Subcutaneous adipose tissue (tissue), 4 donors: ENCODE data around the gene NPPB. TPM values are rescaled to one million over a fixed set of nuclear protein-coding genes. Genes with fewer than 3 reads are reported as not detected.

Experiments used
- total RNA-seq, 4 donors: library from RNA; depleted of rRNA; stranded (reverse); fragments of >200 nt; gene quantifications; one replicate each; pipeline ENCODE4 v1.1.0, GENCODE V29; 2016
- TF ChIP-seq, protein P1 (sequence below): fragments of 450-650 bp; IDR thresholded peaks from one replicate; pipeline ENCODE4 v1.5.1; 2016; ENCODE audit warnings: low read depth, mild to moderate bottlenecking, control low read depth, antibody characterized with exemption, moderate library complexity

Gene NPPB
- total RNA-seq, 4 donors from 2014 or later: not detected

DNA sequence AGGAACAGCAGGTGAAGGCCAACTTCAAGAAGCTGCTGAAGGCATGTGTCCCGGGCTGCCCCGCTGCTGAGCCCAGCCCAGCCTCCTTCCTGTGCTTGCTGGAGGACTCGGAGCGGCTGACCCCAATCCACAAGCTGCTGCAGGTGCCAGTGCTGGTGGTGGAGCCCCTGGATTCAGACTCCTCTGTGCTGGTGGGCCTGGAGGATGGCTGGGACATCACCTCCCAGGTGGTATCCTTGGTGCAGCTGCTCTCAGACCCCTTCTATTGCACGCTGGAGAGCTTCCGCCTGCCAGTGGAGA is 20.1 kb upstream of the NPPB start:
- TF ChIP-seq, protein P1, sequence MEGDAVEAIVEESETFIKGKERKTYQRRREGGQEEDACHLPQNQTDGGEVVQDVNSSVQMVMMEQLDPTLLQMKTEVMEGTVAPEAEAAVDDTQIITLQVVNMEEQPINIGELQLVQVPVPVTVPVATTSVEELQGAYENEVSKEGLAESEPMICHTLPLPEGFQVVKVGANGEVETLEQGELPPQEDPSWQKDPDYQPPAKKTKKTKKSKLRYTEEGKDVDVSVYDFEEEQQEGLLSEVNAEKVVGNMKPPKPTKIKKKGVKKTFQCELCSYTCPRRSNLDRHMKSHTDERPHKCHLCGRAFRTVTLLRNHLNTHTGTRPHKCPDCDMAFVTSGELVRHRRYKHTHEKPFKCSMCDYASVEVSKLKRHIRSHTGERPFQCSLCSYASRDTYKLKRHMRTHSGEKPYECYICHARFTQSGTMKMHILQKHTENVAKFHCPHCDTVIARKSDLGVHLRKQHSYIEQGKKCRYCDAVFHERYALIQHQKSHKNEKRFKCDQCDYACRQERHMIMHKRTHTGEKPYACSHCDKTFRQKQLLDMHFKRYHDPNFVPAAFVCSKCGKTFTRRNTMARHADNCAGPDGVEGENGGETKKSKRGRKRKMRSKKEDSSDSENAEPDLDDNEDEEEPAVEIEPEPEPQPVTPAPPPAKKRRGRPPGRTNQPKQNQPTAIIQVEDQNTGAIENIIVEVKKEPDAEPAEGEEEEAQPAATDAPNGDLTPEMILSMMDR: no peak

DNA sequence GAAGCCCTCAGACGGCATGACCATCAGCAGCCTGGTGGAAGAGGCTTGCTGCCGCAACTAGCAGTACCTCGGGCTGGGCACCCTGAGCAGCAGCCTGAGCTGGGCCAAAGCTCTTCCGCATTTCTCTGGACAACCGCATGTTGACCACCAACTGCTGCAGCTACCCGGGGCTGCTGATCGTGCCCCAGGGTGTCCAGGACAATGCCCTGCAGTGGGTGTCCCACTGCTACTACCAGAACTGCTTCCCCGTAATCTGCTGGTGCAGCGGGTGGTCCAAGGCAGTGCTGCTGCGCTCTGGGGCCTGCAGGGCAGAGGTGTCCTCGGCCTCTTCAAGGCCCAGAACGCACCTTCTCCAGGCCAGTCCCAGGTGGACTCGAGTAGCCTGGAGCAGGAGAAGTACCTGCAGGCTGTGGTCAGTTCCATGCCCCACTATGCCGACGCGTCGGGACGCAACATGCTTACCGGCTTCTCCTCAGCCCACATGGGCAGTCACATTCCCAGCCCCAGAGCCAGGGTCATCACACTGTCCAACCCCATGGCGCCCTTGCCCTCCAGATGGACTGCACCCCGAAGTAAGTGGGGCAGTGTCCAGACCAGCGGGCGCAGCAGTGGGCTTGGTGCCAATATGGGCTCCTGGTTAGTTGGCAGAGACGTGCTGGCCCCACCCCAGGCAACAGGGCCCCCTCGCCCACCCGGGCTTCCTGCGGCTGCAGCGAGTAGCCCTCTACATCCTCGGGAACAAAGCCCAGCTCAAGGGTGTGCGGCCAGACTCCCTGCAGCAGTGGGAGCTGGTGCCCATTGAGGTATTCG is 19.5 kb upstream of the NPPB start:
- TF ChIP-seq, protein P1: no peak

DNA sequence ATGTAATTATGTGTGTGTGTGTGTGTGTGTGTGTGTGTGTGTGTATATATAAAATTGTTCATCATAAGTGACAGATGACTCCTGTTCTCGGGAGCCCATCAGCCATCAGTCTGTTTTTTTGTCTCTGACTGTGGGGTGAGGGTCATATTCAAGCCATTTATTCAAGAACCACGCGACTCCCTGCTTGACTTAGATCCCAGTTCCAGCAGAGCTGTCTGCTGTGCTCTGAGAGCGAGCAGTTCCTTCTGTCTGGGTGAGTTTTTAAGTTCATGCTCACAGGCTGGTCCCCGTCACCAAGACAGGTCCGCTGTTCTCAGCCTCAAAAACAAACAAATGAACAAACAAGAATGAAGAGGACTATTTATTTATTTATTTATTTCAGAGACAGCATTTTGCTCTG is 18.3 kb upstream of the NPPB start:
- TF ChIP-seq, protein P1: no peak

DNA sequence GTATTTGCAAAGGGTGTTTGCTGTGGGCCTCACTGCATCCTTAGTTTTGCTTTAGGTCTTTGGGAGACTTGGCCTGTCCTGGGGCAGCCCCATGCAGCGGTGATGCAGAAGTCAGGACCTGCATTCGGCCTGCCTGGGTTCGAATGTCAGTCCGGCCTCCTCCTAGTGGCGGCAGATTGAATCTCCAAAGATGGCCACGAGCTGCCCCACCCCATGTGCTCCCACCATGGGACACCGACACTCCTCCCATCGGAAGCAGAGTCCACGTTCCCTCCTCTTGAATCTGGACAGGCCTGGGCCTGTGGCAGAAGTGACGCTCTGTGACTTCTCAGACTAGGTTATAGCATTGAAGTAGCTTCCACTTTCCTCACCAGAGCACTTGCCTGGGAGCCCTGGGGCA is 16.3 kb upstream of the NPPB start:
- TF ChIP-seq, protein P1: no peak

DNA sequence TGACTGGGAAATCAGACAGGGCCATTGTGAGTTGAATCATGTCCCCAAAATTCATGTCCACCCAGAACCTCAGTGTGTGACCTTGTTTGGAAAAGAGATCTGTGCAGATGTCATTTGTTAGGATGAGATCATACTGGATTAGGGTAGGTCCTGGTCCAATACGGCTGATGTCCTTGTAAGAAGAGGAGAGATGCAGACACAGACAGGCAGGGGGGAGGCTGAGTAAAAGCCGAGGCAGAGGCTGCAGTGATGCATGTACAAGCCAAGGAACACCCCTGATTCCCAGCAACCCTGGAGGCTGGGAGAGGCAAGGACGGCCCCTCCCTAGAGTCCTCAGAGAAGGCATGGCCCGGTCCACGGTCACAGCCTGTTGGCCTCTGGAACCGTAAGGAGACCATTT is 15.9 kb upstream of the NPPB start:
- TF ChIP-seq, protein P1: no peak

DNA sequence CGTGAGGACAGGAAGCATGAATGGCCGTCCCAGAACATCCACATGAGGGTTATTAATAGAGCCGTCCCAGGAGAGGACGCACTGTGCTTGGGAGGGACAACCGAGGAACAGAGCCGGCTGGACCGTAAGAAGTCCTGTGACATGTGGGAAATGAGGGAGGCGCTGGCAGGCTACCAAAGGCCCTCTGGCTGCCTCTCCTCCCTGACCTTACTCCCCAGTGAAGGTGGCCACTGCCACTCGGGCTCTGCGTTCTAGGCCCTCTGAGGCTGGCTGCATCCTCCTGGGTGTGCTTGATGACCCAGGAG is 15.5 kb upstream of the NPPB start:
- TF ChIP-seq, protein P1: no peak

DNA sequence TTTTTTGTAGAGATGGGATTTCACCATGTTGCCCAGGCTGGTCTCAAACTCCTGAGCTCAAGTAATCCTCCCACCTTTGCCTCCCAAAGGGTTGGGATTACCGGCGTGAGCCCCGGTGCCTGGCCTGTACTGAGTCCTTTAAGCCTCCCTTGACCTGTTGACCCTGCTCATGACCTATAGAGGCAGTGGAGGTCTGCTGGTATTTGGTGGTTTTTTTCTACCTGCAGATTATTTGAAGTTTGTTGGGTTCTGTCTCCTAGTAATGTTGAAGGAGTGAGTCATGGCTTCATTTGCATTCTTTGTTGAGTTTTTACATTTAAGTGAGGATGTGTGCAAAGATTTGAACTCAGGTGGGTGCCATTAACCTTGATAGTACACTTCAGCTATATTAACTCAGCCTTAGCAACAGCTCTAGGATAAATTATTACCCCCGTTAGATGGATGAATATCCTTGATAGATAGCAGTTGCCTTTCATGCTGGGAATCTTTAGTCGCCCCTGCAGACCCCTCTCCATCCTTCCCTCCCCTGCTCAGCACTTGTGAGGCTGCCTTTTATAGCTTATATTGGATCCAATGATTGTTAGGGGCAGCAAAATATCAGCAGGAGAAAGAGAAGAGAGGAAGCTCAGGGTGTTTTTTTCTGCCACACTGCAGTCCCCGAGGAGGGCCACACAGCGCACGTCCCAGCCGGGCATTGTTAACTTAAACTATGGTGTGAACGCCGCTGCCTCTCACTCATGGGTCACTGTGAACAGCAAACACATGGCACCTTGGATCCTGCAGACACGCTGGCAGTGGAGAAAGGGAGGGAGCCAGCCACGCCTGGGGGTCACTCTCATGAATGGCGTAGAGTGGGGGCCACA is 14.9 kb upstream of the NPPB start:
- TF ChIP-seq, protein P1: no peak
